ENCODE results near the gene AKT3. TPM values are rescaled to one million over a fixed set of nuclear protein-coding genes. Genes with fewer than 3 reads are reported as not detected.

The AKT3 gene
- total and polyA plus RNA-seq, 4 donors, result 7.1 to 53.1 (median 23.8) TPM

GRCh38 chr1:243892456-243892855 lies 42.4 kb upstream of the AKT3 start:
- 84 to 89% methylated on average over 3 of the region's 3 CpGs for WGBS, 2 donors
- Histone ChIP-seq H3K4me1 (ENCODE audit: control insufficient read depth in 5 of 5, insufficient read depth in 5 of 5, low read length in 5 of 5) (no peaks in the 10 kb centered on the region), H3K4me3 (no peak overlapping the region), H3K27ac (ENCODE audit: low read depth in 1 of 2, low read length in 1 of 2) (no peak overlapping the region), H3K9ac (ENCODE audit: insufficient read depth in 1 of 2, low read length in 2 of 2) (no peak overlapping the region), H3K27me3 (ENCODE audit: control insufficient read depth in 3 of 3, insufficient read depth in 3 of 3, low read length in 2 of 3) (peaks cover 0 to 5% (median 0%) of the 10 kb centered on the region in 3 donors), H3K36me3 (ENCODE audit: control insufficient read depth in 4 of 4, insufficient read depth in 4 of 4, low read length in 4 of 4) (no peaks in the 10 kb centered on the region), H3K9me3 (ENCODE audit: control insufficient read depth in 4 of 4, insufficient read depth in 3 of 4, low read length in 3 of 4) (no peaks in the 10 kb centered on the region)
- no peak for TF ChIP-seq CTCF (IDR thresholded peaks at IDR 0.05; ENCODE audit: control extremely low read depth, extremely low read depth)
- DNase-seq (no peak), ATAC-seq (ENCODE audit: insufficient read depth, low FRiP score) (no peak)

- H3K4me3 ChIP-seq, result no peak overlapping the region
- H3K36me3 ChIP-seq (ENCODE audit: control insufficient read depth in 4 of 4, insufficient read depth in 4 of 4, low read length in 4 of 4), result no peaks in the 10 kb centered on the region
- no peak overlapping the region for H3K27ac ChIP-seq (ENCODE audit: low read depth in 1 of 2, low read length in 1 of 2)
- H3K9ac ChIP-seq (ENCODE audit: insufficient read depth in 1 of 2, low read length in 2 of 2), result no peak overlapping the region
- WGBS, 2 donors, result 68 to 77% methylated on average over 2 of the region's 2 CpGs
- H3K9me3 ChIP-seq (ENCODE audit: control insufficient read depth in 4 of 4, insufficient read depth in 3 of 4, low read length in 3 of 4), result no peaks in the 10 kb centered on the region
- peaks cover 0 to 2% (median 0%) of the 10 kb centered on the region in 3 donors for H3K27me3 ChIP-seq (ENCODE audit: control insufficient read depth in 3 of 3, insufficient read depth in 3 of 3, low read length in 2 of 3)
- ATAC-seq (ENCODE audit: insufficient read depth, low FRiP score) (no peak), DNase-seq (no peak)
- TF ChIP-seq CTCF (IDR thresholded peaks at IDR 0.05; ENCODE audit: control extremely low read depth, extremely low read depth), result no peak
- no peaks in the 10 kb centered on the region for H3K4me1 ChIP-seq (ENCODE audit: control insufficient read depth in 5 of 5, insufficient read depth in 5 of 5, low read length in 5 of 5)
Measured at GRCh38 chr1:243890576-243890975, 40.5 kb upstream of the AKT3 start.

- no peaks in the 10 kb centered on the region for H3K4me1 ChIP-seq (ENCODE audit: control insufficient read depth in 5 of 5, insufficient read depth in 5 of 5, low read length in 5 of 5)
- no peaks in the 10 kb centered on the region for H3K27me3 ChIP-seq (ENCODE audit: control insufficient read depth in 3 of 3, insufficient read depth in 3 of 3, low read length in 2 of 3)
- no peak for ATAC-seq (ENCODE audit: insufficient read depth, low FRiP score)
- no peaks in the 10 kb centered on the region for H3K9me3 ChIP-seq (ENCODE audit: control insufficient read depth in 4 of 4, insufficient read depth in 3 of 4, low read length in 3 of 4)
- H3K4me3 ChIP-seq, result no peak overlapping the region
- TF ChIP-seq CTCF (IDR thresholded peaks at IDR 0.05; ENCODE audit: control extremely low read depth, extremely low read depth), result no peak
- 35 to 44% methylated on average over 1 of the region's 1 CpG for WGBS, 2 donors
- no peak overlapping the region for H3K9ac ChIP-seq (ENCODE audit: insufficient read depth in 1 of 2, low read length in 2 of 2)
- no peaks in the 10 kb centered on the region for H3K36me3 ChIP-seq (ENCODE audit: control insufficient read depth in 4 of 4, insufficient read depth in 4 of 4, low read length in 4 of 4)
- no peak for DNase-seq
- no peak overlapping the region for H3K27ac ChIP-seq (ENCODE audit: low read depth in 1 of 2, low read length in 1 of 2)
Measured at GRCh38 chr1:243885806-243886205, 35.8 kb upstream of the AKT3 start.

GRCh38 chr1:243884603-243885002 lies 34.6 kb upstream of the AKT3 start:
- no peak overlapping the region for H3K27ac ChIP-seq (ENCODE audit: low read depth in 1 of 2, low read length in 1 of 2)

More at GRCh38 chr1:243884603-243885002, 34.6 kb upstream of the AKT3 start:
- no peak for TF ChIP-seq CTCF (IDR thresholded peaks at IDR 0.05; ENCODE audit: control extremely low read depth, extremely low read depth)
- DNase-seq (no peak), ATAC-seq (ENCODE audit: insufficient read depth, low FRiP score) (no peak)
- no peak overlapping the region for H3K9ac ChIP-seq (ENCODE audit: insufficient read depth in 1 of 2, low read length in 2 of 2)
- WGBS, 2 donors, result 76% methylated on average over 5 of the region's 5 CpGs
- no peak overlapping the region for H3K4me3 ChIP-seq
- H3K9me3 ChIP-seq (ENCODE audit: control insufficient read depth in 4 of 4, insufficient read depth in 3 of 4, low read length in 3 of 4), result no peaks in the 10 kb centered on the region
- no peaks in the 10 kb centered on the region for H3K4me1 ChIP-seq (ENCODE audit: control insufficient read depth in 5 of 5, insufficient read depth in 5 of 5, low read length in 5 of 5)
- no peaks in the 10 kb centered on the region for H3K36me3 ChIP-seq (ENCODE audit: control insufficient read depth in 4 of 4, insufficient read depth in 4 of 4, low read length in 4 of 4)
- no peaks in the 10 kb centered on the region for H3K27me3 ChIP-seq (ENCODE audit: control insufficient read depth in 3 of 3, insufficient read depth in 3 of 3, low read length in 2 of 3)
